HUES48 (cell line): ENCODE data around the gene C1orf198.

Experiments used
- H3K27ac ChIP-seq: one replicate; pipeline ENCODE4 v1.7.0; 2013; ENCODE audit warnings: low read depth, low read length, inconsistent platforms
- H3K27me3 ChIP-seq: 2 replicates; pipeline ENCODE4 v1.6.1; 2013; ENCODE audit warnings: mild to moderate bottlenecking, low read length; ENCODE audit not compliant: control insufficient read depth, insufficient read depth
- H3K36me3 ChIP-seq: 2 replicates; pipeline ENCODE4 v1.6.1; 2013; ENCODE audit warnings: low read length; ENCODE audit not compliant: control insufficient read depth, insufficient read depth
- H3K4me1 ChIP-seq: 2 replicates; pipeline ENCODE4 v1.6.1; 2013; ENCODE audit warnings: mild to moderate bottlenecking, low read length; ENCODE audit not compliant: control insufficient read depth, insufficient read depth
- H3K4me3 ChIP-seq: 2 replicates; pipeline ENCODE4 v1.5.1; 2013; ENCODE audit warnings: mild to moderate bottlenecking, low read depth, low read length
- H3K9ac ChIP-seq: 2 replicates; pipeline ENCODE4 v1.6.1; 2013; ENCODE audit warnings: mild to moderate bottlenecking, low read depth, low read length, moderate library complexity
- H3K9me3 ChIP-seq: 2 replicates; pipeline ENCODE4 v1.6.1; 2013; ENCODE audit warnings: low read length; ENCODE audit not compliant: control insufficient read depth, insufficient read depth

Gene C1orf198

DNA sequence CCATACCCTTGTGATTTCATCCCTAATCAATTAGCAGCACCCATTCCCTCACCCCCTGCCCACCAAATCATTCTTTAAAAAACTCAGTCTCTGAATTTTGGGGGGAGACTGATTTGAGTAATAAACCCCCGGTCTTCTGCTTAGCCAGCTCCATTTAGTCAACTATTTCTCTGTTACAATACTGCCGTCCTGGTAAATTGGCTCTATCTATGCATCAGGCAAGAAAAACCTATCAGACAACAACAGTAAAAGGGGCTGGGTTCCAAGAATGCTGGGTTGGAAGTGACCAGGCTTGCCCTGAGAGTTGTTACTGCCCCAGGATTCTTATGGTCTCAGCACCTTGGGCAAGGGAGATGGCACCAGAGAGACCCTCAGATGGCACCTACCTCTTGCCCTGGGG is 16.3 kb upstream of the C1orf198 start:
- Histone ChIP-seq H3K36me3 (no peaks in the 10 kb centered on the region), H3K27me3 (no peaks in the 10 kb centered on the region), H3K9me3 (no peaks in the 10 kb centered on the region), H3K27ac (no peak overlapping the region), H3K9ac (no peak overlapping the region), H3K4me3 (no peak overlapping the region), H3K4me1 (no peaks in the 10 kb centered on the region)

DNA sequence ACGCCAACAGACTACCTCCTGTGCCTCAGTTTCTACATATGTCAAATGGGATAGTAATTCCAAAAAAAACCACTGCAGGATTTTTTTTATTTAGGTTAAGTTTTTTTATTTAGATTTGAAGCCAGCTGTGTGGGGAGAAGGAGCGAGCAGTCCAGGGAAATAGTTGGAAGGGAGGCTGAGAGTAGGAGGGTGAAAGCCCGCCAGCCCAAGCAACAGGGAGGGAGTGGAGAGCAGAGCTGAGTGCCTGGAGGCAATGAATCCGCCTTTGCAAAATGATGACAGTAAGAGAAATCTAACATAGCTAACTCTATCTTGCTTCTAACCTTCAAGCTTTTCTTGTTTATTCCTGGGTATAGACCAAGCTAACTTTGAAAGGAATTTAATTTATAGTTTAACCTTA is 15.6 kb upstream of the C1orf198 start:
- H3K27me3 ChIP-seq: no peaks in the 10 kb centered on the region
- no peaks in the 10 kb centered on the region for H3K36me3 ChIP-seq
- H3K9me3 ChIP-seq: no peaks in the 10 kb centered on the region
- no peaks in the 10 kb centered on the region for H3K4me1 ChIP-seq
- no peak overlapping the region for H3K27ac ChIP-seq
- H3K9ac ChIP-seq: no peak overlapping the region
- no peak overlapping the region for H3K4me3 ChIP-seq

DNA sequence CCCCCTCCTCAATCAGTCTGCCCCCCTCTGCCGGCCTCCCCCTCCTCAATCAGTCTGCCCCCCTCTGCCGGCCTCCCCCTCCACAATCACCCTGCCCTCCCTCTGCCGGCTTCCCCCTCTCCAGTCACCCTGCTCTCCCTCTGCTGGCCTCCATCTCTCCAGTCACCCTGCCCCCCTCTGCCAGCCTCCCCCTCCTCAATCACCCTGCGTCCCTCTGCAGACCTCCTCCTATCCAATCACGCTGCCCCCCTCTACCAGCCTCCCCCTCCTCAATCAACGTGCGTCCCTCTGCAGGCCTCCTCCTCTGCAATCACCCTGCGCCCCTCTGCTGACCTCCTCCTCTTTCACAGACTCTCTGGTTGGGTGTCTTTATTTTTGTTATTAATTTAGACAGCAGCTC is 11.5 kb upstream of the C1orf198 start:
- H3K9me3 ChIP-seq: no peaks in the 10 kb centered on the region
- no peak overlapping the region for H3K4me3 ChIP-seq
- no peak overlapping the region for H3K27ac ChIP-seq
- no peak overlapping the region for H3K9ac ChIP-seq
- H3K27me3 ChIP-seq: no peaks in the 10 kb centered on the region
- H3K36me3 ChIP-seq: peaks cover 3% of the 10 kb centered on the region; the same call in 1 of the 2 replicates
- H3K4me1 ChIP-seq: 0 out of 2 replicates have a peak, but pooled peaks cover 6% of the 10 kb centered on the region

GRCh38 chr1:230878591-230878990 is 10.3 kb upstream of the C1orf198 start:
- Histone ChIP-seq H3K36me3 (peaks cover 3% of the 10 kb centered on the region; the same call in 1 of the 2 replicates), H3K27ac (no peak overlapping the region), H3K4me1 (0 out of 2 replicates have a peak, but pooled peaks cover 6% of the 10 kb centered on the region), H3K9me3 (no peaks in the 10 kb centered on the region), H3K27me3 (no peaks in the 10 kb centered on the region), H3K4me3 (no peak overlapping the region), H3K9ac (no peak overlapping the region)

DNA sequence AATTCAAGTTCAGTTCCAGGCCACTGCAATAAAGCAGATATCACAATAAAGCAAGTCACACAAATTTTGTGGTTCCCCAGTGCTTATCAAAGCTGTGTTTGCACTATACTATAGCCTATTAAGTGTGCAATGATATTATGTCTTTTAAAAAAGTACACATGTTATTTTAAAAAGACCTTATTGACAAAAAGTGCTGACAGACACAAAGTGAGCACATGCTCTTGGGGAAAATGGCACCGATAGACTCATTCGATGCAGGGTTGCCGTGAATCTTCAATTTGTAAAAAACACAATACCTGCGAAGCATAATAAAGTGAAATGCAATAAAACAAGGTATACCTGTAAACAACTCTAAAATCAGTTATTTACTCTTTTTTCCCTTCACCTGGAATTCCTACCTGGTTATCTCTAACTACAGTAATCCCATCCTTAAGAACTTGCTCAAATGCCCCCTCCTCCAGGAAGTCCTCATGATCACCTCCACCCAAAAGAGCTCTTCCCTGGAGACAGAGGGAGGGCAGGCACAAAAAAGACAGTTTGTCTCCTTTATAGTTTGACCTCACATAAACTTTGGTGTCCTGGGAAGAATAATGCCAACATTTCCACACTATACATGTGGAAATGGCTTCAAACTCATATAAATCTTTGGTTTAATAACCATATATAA is 9.7 kb upstream of the C1orf198 start:
- H3K36me3 ChIP-seq: peaks cover 3% of the 10 kb centered on the region; the same call in 1 of the 2 replicates
- H3K9me3 ChIP-seq: no peaks in the 10 kb centered on the region
- no peak overlapping the region for H3K27ac ChIP-seq
- H3K27me3 ChIP-seq: no peaks in the 10 kb centered on the region
- no peak overlapping the region for H3K4me3 ChIP-seq
- H3K4me1 ChIP-seq: 0 out of 2 replicates have a peak, but pooled peaks cover 6% of the 10 kb centered on the region
- H3K9ac ChIP-seq: no peak overlapping the region

- Histone ChIP-seq H3K9ac (no peak overlapping the region), H3K9me3 (no peaks in the 10 kb centered on the region), H3K27me3 (no peaks in the 10 kb centered on the region), H3K4me1 (0 out of 2 replicates have a peak, but pooled peaks cover 6% of the 10 kb centered on the region), H3K27ac (no peak overlapping the region), H3K36me3 (peaks cover 3% of the 10 kb centered on the region; the same call in 1 of the 2 replicates), H3K4me3 (no peak overlapping the region)
Observed at GRCh38 chr1:230877146-230877923, 9.0 kb upstream of the C1orf198 start.

DNA sequence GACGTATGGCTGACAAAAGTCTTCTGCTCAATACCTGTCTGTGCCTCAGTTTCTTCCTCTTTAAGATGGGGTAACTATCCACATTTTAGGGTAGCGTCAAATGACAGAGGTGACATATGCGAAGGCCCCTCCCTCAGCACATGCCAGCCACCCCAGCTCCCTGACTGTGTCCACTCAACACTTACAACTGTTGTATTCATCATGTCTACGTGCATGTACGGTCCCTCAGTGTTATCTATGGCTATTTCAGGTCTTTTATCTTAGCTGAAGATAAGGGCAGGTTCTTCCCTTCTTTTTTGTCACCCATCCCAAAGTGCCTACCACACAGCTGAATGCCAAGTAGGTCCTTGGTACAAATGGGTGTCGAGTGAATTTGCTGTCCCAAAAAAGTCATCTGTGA is 8.3 kb upstream of the C1orf198 start:
- Histone ChIP-seq H3K36me3 (peaks cover 3% of the 10 kb centered on the region; the same call in 1 of the 2 replicates), H3K4me1 (0 out of 2 replicates have a peak, but pooled peaks cover 6% of the 10 kb centered on the region), H3K4me3 (no peak overlapping the region), H3K9me3 (no peaks in the 10 kb centered on the region), H3K9ac (no peak overlapping the region), H3K27me3 (no peaks in the 10 kb centered on the region), H3K27ac (no peak overlapping the region)

DNA sequence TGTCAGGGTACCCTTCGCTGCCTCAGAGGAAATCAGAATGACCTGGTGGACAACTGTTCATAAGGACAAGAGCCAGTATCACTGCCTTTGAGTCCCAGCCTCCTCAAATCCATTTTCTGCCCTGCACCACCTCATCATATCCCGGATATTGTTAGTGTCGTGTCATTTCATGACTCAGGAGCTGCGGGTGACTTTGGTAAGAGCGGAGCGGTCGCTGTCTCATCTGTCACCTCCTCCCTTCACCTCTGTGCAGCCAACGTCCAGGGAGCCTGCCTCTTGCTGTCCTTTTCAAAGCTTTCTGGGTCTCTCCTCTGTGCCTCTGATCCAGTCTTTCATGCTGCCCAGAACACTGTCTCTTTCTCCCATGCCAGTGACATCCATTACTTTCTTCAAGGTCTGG is 7.0 kb upstream of the C1orf198 start:
- Histone ChIP-seq H3K4me1 (0 out of 2 replicates have a peak, but pooled peaks cover 6% of the 10 kb centered on the region), H3K27ac (no peak overlapping the region), H3K9me3 (no peaks in the 10 kb centered on the region), H3K9ac (no peak overlapping the region), H3K36me3 (peaks cover 3% of the 10 kb centered on the region; the same call in 1 of the 2 replicates), H3K4me3 (no peak overlapping the region), H3K27me3 (no peaks in the 10 kb centered on the region)

DNA sequence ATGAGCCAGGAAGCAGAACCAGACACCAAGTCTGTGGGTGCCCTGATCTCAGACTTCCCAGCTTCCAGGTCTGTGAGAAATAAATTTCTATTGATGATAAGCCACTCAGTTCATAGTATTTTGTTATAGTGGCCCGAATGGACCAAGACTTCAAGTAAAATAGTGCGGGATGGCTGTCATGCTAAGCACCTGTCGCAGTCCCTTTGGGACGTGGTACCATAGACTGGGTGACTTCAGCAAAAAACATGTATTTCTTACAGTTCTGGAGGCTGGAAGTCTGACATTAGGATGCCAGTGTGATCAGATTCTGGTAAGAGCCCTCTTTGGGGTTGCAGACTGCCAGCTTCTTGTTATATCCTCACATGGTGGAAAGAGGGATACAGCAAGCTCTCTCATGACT is 2.6 kb upstream of the C1orf198 start:
- Histone ChIP-seq H3K4me3 (no peak overlapping the region), H3K9me3 (no peaks in the 10 kb centered on the region), H3K9ac (no peak overlapping the region), H3K4me1 (peaks cover 17% of the 10 kb centered on the region), H3K27me3 (peaks cover 10% of the 10 kb centered on the region), H3K27ac (no peak overlapping the region), H3K36me3 (peaks cover 3% of the 10 kb centered on the region; the same call in 1 of the 2 replicates)

DNA sequence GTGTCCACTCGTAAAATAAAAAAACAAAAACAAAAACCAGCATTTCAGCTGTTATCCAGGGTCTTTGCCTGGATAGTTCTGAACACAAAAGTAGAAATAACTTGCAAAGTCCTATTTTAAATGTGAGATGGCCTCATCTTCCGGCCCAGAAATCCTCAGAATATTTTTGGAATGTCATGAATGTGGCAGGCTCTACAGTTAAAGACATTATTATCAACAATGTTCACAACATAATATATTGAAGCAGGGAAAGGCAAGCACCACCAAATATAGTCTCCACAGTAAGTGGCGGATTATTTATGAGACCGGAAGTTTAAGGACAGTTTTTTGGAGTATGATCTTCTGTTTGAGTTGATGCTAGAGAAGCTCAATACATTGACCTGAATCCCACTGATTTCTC is 1.2 kb upstream of the C1orf198 start:
- H3K4me3 ChIP-seq: peak overlapping the region; percentile 76
- H3K27ac ChIP-seq: peak overlapping the region; percentile 93
- H3K36me3 ChIP-seq: no peaks in the 10 kb centered on the region
- peaks cover 10% of the 10 kb centered on the region for H3K27me3 ChIP-seq
- H3K4me1 ChIP-seq: peaks cover 17% of the 10 kb centered on the region
- peak overlapping the region; percentile 99; the same call in 1 of the 2 replicates for H3K9ac ChIP-seq
- no peaks in the 10 kb centered on the region for H3K9me3 ChIP-seq
